Bone marrow (tissue), 2 donors: ENCODE measurements around the gene GNAO1.

Experiments used
- DNase-seq, 2 donors: peaks; one replicate each; lab custom pipeline; 2025; lab: John Stamatoyannopoulos, UW

Gene GNAO1

DNA sequence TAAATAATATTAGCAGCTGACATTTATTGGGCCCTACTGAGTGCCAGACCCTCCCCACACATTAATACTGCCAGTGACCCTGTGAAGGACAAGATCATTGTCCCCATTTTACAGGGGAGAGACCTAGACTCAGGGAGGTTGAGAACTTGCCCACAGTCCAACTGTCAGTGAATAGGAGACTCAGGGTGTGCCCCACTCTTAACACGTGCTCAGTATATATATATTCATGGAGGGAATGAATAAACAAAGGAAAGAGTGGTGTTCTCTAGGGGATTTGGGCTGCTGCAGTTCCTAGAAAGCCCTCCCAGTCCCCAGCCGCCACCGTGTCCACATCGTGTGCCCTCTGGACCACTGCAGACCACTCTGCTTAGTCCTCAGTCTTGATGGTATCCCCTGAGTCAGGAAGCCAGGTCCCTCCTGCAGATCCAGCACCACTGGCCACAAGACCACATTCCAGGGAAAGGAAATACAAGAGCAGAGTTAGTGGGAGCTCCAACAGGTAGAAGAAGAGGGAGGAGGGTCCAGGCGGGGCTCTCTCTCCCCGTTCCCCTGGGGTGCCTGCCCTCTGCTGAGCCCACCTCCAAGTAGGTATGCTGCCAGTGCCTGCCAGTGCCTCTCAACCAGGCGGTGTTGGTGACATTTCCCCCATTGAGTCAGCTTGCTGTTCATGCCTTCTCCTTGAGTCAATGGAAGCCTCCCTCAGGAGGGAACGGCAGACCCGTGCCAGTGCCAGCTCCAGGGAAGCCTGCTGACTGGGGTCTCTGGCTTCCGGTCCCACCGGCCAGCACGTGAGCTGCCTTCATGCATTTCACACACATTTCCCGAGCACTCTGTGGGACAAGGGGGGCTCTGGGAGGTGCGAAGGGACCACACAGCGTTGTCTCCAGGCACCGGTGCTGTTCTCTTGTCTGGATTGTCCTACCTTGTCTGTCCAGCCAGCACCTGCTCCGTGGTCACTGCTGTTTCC, 75.6 kb downstream of the GNAO1 start:
- DNase-seq = no peak

DNA sequence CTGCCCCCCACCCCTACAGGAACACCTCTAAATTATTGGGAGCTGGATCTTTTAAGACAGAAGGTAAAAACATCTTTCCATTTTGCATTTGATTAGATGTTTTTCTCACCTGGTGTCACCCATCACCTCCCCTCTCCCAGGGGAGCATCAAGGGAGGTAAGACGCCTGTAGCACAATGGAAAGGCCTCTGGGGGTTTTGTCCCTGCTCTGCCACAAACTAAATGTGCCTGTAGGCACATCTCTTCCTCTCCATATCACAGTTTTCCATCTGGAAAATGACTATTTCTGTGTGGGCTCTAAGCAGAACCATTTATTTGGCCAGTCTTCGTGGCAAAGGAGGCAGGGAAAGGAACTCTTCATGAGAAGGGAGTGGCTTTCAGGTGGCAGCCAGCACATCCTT, 76.6 kb downstream of the GNAO1 start:
- no peak for DNase-seq

DNA sequence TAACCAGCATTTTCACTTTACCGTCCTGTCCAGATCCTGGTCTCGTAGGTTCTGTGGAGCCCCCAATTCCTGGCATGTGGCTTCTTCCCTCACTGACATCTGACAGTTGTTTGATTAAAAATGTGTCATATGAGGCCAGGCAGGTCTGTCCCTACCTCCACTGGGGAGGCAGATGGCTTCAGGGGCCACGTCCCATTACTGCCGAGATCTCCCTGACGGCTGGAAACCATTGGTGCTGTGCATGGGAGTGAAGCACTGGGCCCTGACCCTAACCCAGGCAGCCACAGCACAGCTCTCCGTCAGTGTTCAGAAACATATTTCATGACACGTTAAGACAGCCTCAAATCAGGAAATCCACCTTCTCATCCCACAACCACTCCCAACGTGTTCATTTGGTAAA, 77.5 kb downstream of the GNAO1 start:
- DNase-seq = no peak

DNA sequence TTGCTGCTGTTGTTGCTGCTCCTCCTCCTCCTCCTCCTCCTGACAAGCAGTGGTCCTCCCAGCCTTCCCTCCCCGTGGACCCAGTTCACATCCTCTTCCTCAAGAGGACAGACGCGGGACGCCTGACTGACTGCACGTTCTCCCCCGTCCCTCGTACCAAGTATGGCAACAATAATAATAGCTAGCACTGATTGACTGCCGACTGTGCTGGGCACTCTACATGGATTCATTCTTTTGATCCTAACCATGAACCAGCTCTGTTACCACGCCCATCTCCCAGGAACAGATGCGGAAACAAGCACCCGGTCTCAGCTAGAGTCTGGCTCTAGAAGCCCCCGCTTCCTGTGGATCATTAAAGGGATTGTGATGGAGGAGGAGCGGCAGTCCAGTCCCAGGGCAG, 78.0 kb downstream of the GNAO1 start:
- no peak for DNase-seq

DNA sequence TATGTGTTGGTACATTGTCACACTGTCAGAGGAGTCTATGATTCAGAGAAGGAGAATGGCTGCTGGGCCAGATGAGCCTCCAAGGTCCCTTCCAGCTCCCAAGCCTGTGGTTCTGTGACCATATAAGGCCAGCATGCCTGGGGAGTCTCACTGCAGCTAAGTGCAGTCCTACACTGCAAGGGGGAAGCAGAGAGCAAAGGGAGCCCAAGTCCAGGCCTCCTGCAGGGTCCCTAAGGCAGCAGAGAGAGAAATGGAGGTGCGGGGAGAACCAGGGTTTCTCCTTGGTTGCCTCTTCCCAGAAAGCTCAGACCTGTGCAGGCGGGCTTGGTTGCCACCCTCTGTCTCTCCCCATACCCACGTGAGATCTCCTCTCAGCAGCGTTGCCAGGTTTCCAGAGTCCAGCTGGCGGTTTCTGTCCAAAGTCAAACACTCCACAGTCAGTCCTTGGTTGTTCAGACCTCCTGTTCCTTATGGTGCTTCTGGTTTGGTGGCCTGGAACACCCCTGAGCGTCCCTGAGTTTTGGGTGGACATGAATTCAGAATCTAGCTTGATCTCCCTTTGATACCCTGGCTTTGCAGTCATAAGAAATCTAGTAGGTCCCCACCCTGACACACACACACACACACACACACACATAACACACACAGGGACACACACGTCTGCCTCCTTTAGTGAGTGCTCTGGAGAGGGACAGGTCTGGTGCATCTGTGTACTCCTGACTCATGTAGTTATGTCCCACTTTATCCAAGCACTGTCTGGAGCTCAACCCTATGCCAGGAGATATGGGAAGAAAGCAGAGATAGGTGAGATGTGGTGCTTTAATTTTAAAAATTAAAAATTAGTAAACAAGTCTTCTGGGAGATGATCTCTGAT, 78.8 kb downstream of the GNAO1 start:
- DNase-seq = no peak

DNA sequence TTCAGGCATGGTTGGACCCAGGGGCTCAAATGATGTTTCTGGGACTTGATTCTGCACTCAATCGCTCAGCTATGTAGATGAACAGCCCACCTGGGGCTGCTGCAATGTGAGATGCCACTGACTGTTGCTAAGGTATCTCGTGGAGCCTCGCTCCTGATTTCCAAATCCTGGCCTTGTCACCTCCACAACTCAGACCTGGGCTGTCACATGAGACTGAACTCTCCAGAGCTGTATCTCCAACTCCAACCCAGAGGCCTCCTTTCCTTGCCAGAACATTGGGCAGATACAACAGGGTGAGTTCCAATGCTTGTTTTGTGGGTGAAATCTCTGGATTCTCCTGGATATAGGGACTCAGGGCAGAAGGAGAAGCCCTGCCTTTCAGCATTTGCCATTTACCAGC, 79.5 kb downstream of the GNAO1 start:
- DNase-seq = no peak

DNA sequence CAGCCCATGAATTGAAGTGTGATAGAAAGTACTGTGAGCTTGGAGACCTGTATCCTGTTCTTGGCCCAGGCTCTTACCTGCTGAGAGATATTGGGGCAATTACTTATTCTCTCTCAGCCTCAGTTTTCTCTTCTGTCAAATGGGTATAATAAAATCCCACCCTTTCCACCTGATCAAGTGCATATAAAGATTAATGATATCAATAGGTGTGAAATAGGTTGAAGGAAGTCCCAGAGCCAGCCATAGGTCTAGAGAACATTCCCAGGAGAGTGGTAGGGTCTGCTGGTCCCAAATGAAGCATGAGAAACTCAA, 81.2 kb downstream of the GNAO1 start:
- no peak for DNase-seq

DNA sequence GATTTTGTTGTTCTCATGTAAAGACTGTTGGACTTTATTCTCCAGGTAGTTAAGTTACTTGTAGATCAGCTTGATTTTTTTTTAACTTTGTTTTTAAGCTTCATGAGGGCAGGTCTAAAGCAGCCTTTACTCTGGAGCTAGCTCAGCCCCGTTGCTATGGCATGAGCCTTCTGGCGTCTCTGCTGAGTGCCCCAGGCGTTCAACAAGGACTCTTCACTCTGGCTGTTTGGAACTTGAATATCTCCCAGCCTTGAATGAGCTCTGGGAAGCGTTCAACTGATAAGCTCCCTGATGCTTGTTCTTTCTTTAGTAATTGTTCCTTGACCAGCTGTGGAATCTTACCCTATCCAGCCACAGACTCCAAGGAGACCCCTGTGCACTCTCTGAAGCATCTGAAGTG, 82.3 kb downstream of the GNAO1 start:
- no peak for DNase-seq

DNA sequence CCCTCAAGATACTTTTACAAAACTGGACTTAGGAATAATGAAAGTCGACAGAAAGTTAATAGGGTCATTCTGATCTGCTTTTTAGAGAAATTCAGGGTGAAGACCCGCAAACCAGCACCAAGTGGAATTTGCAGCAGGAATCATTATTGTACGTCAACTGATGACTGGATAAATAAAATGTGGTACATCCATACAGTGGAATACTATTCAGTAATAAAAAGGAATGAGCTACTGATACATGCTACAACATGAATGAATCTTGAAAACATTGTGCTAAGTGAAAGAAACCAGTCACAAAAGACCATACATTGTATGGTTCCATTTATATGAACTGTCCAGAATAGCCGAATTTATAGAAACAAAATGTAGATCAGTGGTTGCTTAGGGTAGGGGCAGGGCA, 83.1 kb downstream of the GNAO1 start:
- no peak for DNase-seq

DNA sequence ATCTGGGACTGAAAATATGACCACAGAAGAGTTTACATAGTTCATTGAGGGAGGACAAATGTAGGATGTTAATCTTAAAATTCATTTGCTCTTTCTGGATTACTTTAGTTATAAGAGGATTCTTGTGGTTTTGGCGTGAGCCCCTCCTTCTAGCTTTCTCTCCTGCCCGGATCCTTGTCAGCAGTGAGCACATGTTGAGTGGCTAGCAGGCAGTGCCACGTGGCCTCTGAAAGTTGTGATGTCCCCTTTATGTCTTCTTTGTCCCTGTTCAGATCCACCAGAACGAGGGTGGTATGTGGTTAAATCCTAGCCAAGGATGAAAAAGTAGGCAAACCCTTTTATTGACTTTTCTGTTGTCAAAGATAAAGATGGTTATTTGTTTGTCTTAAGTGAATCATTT, 83.8 kb downstream of the GNAO1 start:
- no peak for DNase-seq

DNA sequence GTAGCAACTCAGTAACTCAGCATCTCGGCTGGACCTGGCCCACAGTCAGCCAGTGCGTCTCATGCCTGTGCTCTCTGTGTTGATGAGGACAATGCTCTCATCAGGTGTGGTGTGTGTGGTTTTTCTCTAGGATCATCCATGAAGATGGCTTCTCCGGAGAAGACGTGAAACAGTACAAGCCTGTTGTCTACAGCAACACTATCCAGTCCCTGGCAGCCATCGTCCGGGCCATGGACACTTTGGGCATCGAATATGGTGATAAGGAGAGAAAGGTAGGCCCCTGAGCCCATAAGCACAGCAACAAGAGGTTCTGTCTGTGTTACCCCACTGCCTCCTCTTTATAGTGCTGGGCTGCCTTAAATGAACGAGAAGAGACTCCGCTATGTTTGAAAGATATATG, 84.5 kb downstream of the GNAO1 start:
- DNase-seq = no peak

DNA sequence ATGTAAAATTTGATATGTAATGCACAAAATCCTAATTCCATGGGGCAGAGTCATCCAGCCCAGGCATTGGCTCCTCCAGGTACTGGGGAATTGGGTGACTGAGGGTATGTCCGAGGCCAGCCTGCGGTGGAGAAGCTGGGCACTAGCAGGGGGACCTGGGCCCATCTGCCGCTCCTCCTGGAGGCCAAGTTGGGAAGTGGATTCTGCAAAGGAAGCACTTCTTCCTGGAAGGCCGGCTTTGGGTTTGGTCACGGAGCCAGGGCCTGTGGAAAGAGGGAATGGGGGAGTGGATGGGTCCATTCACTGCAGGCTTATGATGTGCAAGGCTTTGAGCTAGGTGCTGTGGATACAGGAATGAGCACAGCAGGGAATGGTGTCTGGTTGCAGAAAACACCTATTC, 85.8 kb downstream of the GNAO1 start:
- DNase-seq = no peak

DNA sequence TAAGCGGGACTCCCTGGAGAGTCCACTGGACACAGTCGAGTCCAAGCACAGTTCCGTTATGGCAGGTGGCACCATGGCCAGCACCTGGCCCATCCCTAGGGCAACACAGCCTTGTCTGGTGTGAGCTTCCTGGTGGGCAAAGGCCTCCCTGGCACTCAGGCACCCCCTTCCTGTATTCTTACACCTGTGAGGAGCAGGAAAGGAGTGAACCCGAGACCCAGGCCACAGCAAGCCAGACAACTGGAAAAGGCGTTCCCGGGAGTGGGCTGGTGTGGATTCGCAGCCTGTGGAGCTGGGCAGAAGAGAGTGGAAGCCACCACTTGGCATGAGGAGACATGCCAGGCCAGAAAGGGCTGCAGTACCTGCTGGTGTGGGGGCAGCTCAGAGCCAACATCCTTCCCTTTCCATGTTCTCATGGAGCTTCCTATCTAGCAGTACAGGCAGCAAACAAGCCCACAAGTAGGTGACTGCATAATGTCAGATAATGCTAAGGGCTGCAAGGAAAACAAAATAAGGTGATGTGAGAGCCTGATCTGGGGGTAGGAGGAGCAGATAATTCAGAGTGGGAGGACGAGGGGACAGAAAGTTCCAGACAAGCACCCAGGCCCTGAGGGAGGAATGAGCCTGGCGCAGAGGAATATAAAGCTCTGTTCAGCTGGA, 87.0 kb downstream of the GNAO1 start:
- no peak for DNase-seq

DNA sequence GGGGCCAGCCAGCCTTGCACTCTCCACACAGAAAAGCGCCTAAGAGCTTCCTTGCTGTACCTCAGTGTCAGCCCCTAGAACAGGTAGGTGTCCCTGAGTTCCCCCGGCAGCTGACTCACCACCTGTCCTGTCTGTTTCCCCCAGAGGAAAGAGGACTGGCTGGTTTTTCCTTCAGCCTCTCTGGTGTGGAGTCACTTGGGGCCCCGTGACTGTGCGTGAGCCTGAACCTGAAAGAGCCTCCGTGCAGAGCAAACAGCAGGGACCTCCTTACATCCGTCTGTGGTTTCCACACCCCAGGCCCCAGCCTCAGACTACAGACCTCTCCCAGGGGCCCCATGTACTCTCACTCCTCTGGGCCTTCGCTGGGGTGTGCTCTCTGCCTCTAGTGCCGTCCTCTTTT, 87.8 kb downstream of the GNAO1 start:
- no peak for DNase-seq

DNA sequence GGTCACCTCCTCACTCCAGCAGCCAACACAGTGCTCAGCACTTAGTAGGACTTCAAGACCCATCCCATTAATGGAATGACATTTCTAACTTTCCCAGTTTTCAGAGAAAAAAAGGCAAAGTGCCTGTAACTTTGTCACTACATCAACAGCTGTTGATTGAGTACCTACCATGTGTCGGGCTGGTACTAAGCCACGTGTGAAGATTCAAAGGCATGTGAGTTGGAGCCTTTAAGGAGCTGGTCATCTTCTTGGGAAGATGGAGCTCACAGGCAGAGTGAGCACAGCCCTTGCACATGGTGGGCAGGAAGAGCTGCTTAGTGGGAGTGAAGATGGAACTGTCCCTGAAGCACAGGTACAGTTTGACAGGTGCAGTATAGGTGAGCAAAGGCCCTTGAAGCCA, 88.6 kb downstream of the GNAO1 start:
- DNase-seq = no peak

DNA sequence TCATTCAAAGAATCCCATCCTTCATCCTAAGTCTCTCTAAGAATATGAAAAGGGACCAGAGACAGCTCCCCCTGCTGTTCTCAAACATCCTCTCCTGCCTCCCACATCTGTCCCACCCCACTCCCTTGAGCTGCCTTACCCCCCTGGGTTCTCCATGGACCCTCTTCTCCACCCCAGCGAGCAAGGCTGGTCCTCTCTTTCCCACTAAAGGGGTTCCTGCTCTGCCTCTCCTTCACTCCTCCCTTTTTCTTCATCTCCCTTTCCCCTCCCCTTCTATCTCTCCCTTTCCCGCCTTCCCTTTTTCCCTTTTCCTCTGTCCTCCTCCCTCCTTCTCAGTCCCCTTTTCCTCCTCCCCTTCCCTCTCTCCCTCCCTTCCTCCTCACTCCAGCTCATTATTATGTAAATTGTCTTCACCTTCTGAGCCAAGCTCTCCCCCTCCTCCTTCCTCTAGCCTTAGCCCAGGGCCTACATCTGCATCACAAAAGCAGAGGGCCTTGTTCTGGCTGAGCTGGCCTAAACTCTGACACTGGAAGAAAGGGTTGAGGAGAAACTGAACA, 90.0 kb downstream of the GNAO1 start:
- DNase-seq = no peak

DNA sequence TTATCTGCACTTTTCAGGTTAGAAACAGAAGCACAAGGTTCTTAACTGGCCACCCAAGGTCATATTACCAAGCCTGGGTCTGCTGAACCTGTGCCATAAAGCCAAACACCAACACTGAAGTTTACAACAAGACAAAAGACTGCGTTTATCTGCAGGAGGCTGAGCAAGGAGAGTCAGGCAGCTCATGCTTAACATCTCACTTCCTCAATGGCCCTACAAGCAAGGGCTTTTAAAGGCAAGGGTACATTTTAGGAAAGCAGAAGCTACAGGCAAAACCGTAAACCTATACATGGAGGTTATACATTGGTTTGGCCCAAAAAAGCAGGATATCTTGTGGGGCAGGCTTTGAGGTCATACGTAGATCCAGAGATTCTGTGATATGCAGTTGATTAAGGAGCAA, 91.2 kb downstream of the GNAO1 start:
- DNase-seq = no peak

DNA sequence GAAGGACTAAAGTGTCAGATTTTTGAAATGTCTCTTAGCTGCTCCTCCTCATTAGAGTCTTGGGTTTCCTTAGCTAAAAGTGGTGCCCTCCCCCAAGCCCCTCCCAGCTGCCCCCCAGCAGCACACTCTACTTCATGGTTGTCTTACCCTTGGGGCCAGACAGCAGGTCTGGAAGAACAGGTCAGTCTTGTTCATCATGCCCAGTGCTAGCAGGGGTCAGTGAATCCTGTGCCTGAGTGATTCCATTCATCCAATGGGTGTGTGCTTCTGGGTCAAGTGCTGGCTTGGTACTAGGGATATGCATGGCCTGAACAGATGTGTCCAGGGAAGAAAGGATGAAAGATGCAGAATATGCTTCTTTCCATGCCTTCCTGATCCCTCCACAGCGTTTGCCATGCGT, 93.2 kb downstream of the GNAO1 start:
- DNase-seq = no peak

DNA sequence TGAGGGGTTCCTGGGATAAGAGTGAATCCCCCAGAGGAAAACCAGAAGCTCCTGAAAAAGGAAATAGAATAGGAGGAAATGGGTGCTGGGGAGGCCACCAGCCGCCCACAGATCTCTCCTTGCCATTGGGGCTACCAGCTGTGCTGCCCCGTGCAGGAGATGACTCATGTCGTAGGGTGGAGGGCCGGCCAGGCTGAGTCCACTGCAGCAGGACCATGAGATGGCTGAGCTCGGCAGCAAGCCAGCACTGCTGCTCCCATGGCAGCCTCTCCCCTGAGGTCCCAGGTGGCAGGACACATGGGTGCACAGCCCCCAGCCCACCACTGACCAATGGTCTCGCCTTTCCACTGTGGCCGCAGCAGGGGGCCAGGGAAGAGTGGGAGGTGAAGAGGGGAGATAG, 95.5 kb downstream of the GNAO1 start:
- DNase-seq = no peak

DNA sequence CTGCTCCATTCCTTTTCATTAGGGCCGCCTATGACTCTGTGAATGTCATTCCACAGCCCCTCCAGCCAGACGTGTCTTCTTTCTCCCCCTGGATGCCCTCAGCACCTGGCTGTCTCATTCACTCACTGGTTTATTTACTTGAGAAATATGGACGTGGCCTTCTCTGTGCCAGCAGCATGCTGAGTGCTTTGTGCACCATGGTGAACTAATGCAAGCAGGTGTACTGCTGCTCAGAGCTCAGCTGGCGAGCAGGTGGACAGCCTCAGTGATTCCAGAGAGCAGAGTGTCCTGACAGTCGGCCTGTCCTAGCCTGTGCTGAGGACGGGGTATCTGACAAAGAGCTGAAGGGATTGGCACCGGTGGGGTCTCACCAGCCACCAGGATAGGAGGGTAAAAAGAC, 96.7 kb downstream of the GNAO1 start:
- DNase-seq = no peak

DNA sequence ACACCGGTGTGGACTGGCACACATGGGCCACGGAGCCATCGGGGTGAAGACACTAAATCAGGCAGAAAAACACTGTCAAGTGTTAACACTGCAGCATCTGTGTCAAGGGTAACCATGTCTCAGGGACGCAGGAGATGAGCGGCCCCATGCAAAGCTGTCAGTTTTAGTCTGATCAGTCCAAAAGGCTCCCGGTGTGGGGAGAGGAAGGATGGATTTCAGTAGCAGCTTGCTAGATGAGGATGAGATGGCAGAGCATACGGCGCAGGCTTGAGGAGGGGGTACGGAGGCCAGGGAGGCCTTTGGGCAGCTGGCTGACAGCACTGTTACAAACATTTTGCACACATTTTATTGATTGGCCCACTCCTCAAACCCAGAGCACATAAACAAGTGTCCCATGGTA, 98.1 kb downstream of the GNAO1 start:
- no peak for DNase-seq

DNA sequence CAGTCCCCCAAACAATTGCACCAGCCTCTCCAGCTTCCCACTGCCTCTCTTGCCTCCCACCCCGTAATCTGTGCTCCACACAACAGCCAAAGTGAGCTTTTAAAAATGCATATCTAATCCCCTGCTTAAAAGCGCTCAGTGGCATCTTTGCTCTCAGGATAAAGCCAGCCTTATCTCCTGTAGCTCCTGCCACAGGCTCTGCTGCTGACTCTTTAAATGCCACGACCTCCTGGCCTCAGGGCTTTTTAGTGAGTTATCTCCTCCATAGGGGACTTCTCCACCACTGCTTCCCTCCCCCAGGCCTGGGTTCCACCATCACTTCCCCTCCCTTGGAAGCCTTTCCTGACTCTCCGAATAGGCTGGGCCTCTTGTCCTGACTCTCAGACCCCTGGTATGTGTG, 98.6 kb downstream of the GNAO1 start:
- DNase-seq = no peak

DNA sequence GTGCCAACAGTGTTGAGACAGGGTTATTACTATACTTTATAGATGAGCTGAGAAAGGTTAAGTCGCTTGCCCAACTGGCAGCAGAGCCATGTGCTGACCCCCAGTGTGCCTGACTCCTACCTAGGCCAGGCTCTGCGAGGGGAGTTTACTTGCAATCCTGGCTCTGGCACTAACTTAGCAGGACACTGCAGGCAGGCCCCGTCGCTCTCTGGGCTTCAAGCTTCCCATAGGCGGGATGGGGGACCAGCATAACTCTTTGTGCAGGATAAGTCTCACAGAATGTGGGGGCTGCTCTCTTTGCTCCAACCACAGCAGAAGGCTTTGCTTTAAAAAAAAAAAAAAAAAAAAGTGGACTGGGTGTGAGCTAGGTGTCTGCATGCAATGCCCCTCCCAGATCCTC, 102.7 kb downstream of the GNAO1 start:
- DNase-seq = no peak
